Left lung (tissue), 8 donors: ENCODE results near the gene CPLX4. TPM values are rescaled to one million over a fixed set of nuclear protein-coding genes. Genes with fewer than 3 reads are reported as not detected.

Source experiments
- polyA plus RNA-seq, 6 donors: library from polyadenylated mRNA; unstranded; fragments of 120-200 nt; gene quantifications; one replicate each; pipeline ENCODE4 v1.2.1, GENCODE V29; 2013; ENCODE audit not compliant: insufficient read length in 6 of 6
- total RNA-seq, 2 donors: library from RNA; stranded (reverse); fragmentation: NEBNext Ultra II Directional; extraction: Animal tissue kit (Norgen Biotek cat#: 25700); gene quantifications; one replicate each; pipeline ENCODE4 v1.2.1, GENCODE V29; 2021
- donor health status: DM: no; HTN: yes; CAD: no.
- donor health status: DM: no; HTN: no; CAD: no.

CPLX4 gene
- total and polyA plus RNA-seq, 8 donors = not detected

Other genes with a start within 250 kb of the CPLX4 start
- 10 to 100 TPM; 64.4 to 95.9 TPM for gene SEC11C, start 178.8 kb downstream of the CPLX4 start, total RNA-seq
- gene SEC11C, start 178.8 kb downstream of the CPLX4 start, polyA plus RNA-seq = 100 to 1,000 TPM in 2 of 6 donors, 10 to 100 TPM in 4; 84.8 to 104 (median 94.6) TPM
- gene GRP, start 98.5 kb downstream of the CPLX4 start, total RNA-seq = 1 to 10 TPM in 1 of 2 donors, under 1 TPM in 1; 0.67 to 1.4 TPM
- 10 to 100 TPM; 51.3 to 75.8 (median 61.0) TPM for gene GRP, start 98.5 kb downstream of the CPLX4 start, polyA plus RNA-seq
- not detected for gene RAX, start 45.2 kb downstream of the CPLX4 start, total RNA-seq
- gene RAX, start 45.2 kb downstream of the CPLX4 start, polyA plus RNA-seq = not detected
- 100 to 1,000 TPM in 1 of 2 donors, 10 to 100 TPM in 1; 93.1 to 105 TPM for gene LMAN1, start 40.6 kb upstream of the CPLX4 start, total RNA-seq
- gene LMAN1, start 40.6 kb upstream of the CPLX4 start, polyA plus RNA-seq = 100 to 1,000 TPM in 3 of 6 donors, 10 to 100 TPM in 3; 88.5 to 112 (median 98.8) TPM